ENCODE measurements around the gene CACNB4. TPM values are rescaled to one million over a fixed set of nuclear protein-coding genes. Genes with fewer than 3 reads are reported as not detected.

CACNB4 gene
- total RNA-seq, 2 experiments from 2014 or later, result 0.34 to 0.41 TPM

- no peak for DNase-seq
- Mint-ChIP-seq H3K4me1 (ENCODE audit: low read depth) (no peaks in the 10 kb centered on the region), H3K27me3 (peaks cover 2% of the 10 kb centered on the region), H3K27ac (no peak overlapping the region), H3K9me3 (no peaks in the 10 kb centered on the region), H3K4me3 (no peak overlapping the region), H3K36me3 (ENCODE audit: low read depth) (no peaks in the 10 kb centered on the region)
- intact Hi-C loops (cut with micrococcal nuclease), result loop anchor here (10.0 kb wide), 2 partner anchors 136 to 1476 kb away; partner anchors contain the start of gene STAM2
- ATAC-seq, result no peak
- ChIA-PET CTCF (interaction anchor here (0.8 to 2.6 kb wide), 6 partner anchors 9 to 597 kb away, joined by 3 to 16 read pairs (median 5); no protein-coding TSS in a partner anchor), POLR2A (no interaction called here)
- no peak for TF ChIP-seq CTCF (IDR thresholded peaks at IDR 0.05)
Observed at GRCh38 chr2:152038441-152038958, 60.3 kb downstream of the CACNB4 start.

- intact Hi-C loops (cut with micrococcal nuclease), result loop anchor here (2.0 to 10.0 kb wide), 3 partner anchors 137 to 1477 kb away; partner anchors contain the start of gene STAM2
- no peak overlapping the region for H3K27ac Mint-ChIP-seq
- TF ChIP-seq CTCF (IDR thresholded peaks at IDR 0.05), result no peak
- DNase-seq, result no peak
- no peaks in the 10 kb centered on the region for H3K4me1 Mint-ChIP-seq (ENCODE audit: low read depth)
- H3K9me3 Mint-ChIP-seq, result no peaks in the 10 kb centered on the region
- POLR2A ChIA-PET, result no interaction called here
- H3K27me3 Mint-ChIP-seq, result peaks cover 2% of the 10 kb centered on the region
- CTCF ChIA-PET, result interaction anchor here (0.8 to 2.6 kb wide), 6 partner anchors 10 to 598 kb away, joined by 3 to 16 read pairs (median 5); no protein-coding TSS in a partner anchor
- no peak overlapping the region for H3K4me3 Mint-ChIP-seq
- no peak for ATAC-seq
- H3K36me3 Mint-ChIP-seq (ENCODE audit: low read depth), result no peaks in the 10 kb centered on the region
Observed at GRCh38 chr2:152037743-152038435, 61.0 kb downstream of the CACNB4 start.

DNA sequence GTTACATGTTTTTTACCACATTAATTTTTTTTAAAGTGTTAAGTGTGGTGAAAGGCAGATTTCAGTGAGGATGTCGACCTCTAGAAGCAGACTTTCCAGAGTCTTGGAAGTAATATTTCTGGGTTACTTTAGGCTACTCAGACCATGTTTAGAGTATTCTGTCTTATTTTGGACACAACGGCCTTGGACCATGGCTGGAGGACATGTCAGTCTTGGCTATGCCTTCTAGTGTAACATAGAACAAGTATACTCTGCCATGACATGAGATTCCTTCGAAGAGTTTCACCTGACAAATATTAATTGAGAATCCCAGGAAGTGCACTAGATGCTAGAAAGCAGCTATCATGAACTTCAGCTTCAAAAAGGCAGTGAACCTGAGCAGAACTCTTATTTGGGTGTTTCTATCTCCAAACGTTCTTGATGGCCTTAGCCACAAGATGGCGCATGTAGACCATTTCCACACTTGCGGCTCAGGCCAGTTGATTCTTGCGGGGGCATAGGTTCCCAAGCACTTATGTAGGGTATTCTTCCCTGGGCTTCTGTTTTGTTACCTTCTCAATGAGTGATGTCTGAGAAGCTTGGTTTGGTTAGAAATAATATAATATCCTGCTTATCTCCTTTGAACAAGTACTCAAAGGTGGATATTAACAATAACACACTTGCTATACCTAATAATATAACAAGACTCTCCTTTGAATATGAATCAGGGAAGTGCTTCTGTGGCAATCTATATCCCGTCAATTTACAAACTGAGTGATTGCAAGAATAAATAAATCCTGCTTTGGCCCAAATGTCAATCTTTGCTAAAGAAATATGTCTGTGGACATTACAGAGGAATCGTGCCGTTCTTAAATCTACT, 62.0 kb downstream of the CACNB4 start:
- Mint-ChIP-seq H3K27me3 (peaks cover 2% of the 10 kb centered on the region), H3K27ac (no peak overlapping the region), H3K36me3 (ENCODE audit: low read depth) (no peaks in the 10 kb centered on the region), H3K4me1 (ENCODE audit: low read depth) (no peaks in the 10 kb centered on the region), H3K9me3 (no peaks in the 10 kb centered on the region), H3K4me3 (no peak overlapping the region)
- ATAC-seq (peak; percentile 72), DNase-seq (peak; percentile 77)
- intact Hi-C loops (cut with micrococcal nuclease), result loop anchor here (2.0 to 10.0 kb wide), 3 partner anchors 138 to 1478 kb away; partner anchors contain the start of gene STAM2
- ChIA-PET CTCF (interaction anchor here (0.6 to 2.2 kb wide), 20 partner anchors 9 to 671 kb away, joined by 3 to 18 read pairs (median 4); no protein-coding TSS in a partner anchor), POLR2A (no interaction called here)
- peak; percentile 68 for TF ChIP-seq CTCF (IDR thresholded peaks at IDR 0.05)

DNA sequence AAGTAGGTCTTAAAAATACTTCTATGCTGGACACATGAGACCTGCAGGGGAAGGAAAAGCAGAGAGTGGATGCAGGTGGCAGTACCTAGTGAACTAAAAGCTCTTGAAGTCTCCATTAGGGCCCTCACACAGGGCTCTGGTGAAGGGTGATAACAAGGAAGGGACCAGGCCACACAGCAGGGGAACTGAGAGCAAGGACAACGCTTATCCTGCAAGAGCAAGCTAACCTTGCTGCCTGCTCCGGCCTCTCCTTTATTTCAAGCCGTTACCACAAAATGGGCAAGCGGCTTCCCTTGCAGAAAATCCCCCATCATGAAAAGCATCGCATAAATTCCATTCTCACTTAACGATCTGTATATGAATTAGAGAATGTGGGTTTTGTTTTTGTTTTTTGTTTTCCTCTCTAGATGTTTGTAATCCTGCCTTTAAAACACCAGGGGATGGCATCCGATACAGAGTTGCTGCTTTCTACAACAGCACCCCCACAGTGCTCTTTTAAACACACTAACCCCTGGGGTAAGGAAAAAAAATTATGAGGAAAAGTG, 64.5 kb downstream of the CACNB4 start:
- H3K36me3 Mint-ChIP-seq (ENCODE audit: low read depth), result no peaks in the 10 kb centered on the region
- DNase-seq (no peak), ATAC-seq (no peak)
- peaks cover 2% of the 10 kb centered on the region for H3K27me3 Mint-ChIP-seq
- CTCF ChIA-PET, result interaction anchor here (2.2 kb wide), 1 partner anchor 9 kb away, joined by 10 read pairs; no protein-coding TSS in a partner anchor
- no peak overlapping the region for H3K27ac Mint-ChIP-seq
- POLR2A ChIA-PET, result no interaction called here
- intact Hi-C loops (cut with micrococcal nuclease), result loop anchor here (10.0 kb wide), 2 partner anchors 140 to 1480 kb away; partner anchors contain the start of gene STAM2
- H3K9me3 Mint-ChIP-seq, result no peaks in the 10 kb centered on the region
- no peaks in the 10 kb centered on the region for H3K4me1 Mint-ChIP-seq (ENCODE audit: low read depth)
- no peak overlapping the region for H3K4me3 Mint-ChIP-seq
- no peak for TF ChIP-seq CTCF (IDR thresholded peaks at IDR 0.05)
